GM19395 (cell line): ENCODE data around the gene RB1.
"Not testable (repeated sequence)": the region's sequence is repeated elsewhere in the genome, so short reads cannot be mapped to it uniquely, and the experiment has no call there.

ENCODE experiments used
- ATAC-seq: cut with Tn5 transposase; IDR thresholded peaks from one replicate; pipeline ENCODE4 v1.9.1; 2021; ENCODE audit warnings: mild to moderate bottlenecking, moderate library complexity; ENCODE audit not compliant: unreplicated experiment

RB1 gene

GRCh38 chr13:48404952-48405351 is 101.4 kb downstream of the RB1 start:
- ATAC-seq: no peak

DNA sequence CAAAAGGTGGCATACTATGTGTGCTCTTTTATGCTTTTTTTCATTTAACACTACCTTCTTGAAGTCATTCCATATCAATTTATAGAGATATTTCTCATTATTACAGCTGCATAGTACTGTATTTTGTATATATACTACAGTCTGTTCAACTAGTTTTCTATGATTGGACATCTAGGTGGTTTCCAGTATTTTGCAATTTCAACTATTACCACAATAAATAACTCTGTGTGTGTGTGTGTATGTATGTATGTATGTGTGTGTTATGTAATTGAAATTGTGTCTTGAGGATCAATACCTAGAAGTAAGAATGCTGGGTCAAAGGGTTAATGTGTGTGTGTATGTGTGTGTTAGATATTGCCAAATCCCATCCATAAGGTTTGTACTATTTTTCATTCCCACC is 102.3 kb downstream of the RB1 start:
- ATAC-seq: no peak

GRCh38 chr13:48410199-48410598 is 106.6 kb downstream of the RB1 start:
- ATAC-seq: no peak

DNA sequence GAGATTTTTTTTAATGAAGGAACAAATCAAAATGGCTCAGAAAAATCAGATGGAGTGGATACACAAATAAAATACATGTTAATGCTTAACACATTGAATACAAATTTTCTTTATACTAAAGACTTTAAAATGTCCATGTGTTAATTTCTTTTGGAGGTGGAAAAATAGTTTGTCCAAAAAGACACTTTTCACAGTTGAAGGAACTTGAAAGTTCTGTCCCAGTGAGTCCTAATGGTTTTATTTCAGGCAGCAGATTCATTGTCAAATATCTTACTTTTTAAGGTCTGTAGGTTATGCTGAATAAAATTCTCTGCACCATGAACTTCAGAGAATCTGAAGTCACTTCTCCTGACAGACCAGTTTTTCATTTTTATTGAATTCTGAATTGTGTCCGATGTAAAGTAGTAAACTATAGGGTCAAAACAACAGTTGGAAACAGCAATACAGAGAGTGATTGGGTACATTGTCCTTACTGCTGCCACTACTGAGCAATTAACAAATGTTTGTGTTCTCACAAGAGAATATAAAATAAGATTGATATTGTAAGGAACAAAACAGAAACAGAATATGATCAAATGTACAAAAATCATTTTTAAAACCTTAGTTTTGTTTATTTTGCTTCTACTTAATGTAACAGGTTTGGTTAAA is 107.7 kb downstream of the RB1 start:
- no peak for ATAC-seq

DNA sequence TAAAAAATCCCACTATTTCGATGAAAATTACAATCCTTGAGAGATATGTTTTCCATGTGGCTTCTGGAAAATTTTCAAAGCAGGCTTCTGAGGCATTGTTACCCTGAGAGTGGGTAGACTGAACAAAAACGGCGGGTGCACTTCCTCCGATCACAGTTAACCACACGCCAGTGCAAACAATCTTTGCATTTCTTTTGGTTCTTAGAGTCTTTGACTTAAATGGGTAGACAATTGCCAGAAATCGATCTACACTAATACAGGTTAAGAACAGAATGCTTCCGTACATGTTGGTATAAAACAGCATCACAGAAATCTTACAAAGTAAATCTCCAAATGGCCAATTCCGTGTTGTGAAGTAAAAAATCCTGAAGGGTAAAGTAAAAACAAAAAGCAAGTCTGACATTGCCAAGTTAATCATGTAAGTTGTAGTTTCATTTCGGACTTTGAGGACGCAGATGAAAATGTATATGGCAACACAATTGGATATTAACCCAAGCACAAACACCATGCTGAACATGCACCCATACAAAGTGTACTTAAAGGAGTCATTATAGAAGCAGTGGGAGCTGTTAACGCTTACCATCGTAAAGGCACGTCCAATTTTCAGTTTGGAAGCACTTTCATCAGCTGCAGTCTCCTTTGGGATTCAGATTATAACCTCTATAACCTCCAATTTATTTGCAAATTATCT is 108.4 kb downstream of the RB1 start:
- no peak for ATAC-seq

DNA sequence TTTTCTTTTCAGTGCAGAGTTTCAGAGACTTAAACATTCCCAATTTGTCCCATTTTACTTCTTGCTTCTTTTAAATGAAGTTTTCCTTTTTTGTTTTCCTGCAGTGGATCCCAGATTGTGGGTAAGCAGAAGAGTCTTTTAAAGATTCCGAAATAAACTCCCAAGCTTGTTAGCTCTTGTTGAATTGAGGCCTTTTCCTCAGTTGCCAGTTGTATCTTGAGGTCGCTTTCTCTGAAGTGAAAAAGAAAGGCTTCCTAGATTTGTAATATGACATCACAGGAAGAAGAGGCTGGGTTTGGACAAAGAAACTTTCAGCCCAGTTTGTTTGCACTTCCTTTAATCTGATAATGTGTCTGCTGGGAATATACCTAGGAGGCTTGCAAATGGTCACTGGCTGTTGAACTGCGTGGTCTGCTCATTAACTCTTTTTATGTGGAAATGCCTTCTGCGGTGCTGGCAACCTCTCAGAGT is 109.4 kb downstream of the RB1 start, which contains the start of gene LPAR6:
Gene LPAR6 (minus strand): TSS at position 233 of the 471 bp plus-strand sequence. CDS start 690 bp downstream, outside the sequence.
- ATAC-seq: no peak

GRCh38 chr13:48414501-48414900 is 111.0 kb downstream of the RB1 start:
- no peak for ATAC-seq

GRCh38 chr13:48415516-48415915 is 112.0 kb downstream of the RB1 start:
- no peak for ATAC-seq

- not testable (repeated sequence) for ATAC-seq
Observed at GRCh38 chr13:48422003-48422402, 118.5 kb downstream of the RB1 start.

- ATAC-seq: no peak
Observed at GRCh38 chr13:48424212-48424611, 120.7 kb downstream of the RB1 start.

- ATAC-seq: no peak
Observed at GRCh38 chr13:48426052-48426451, 122.5 kb downstream of the RB1 start.

DNA sequence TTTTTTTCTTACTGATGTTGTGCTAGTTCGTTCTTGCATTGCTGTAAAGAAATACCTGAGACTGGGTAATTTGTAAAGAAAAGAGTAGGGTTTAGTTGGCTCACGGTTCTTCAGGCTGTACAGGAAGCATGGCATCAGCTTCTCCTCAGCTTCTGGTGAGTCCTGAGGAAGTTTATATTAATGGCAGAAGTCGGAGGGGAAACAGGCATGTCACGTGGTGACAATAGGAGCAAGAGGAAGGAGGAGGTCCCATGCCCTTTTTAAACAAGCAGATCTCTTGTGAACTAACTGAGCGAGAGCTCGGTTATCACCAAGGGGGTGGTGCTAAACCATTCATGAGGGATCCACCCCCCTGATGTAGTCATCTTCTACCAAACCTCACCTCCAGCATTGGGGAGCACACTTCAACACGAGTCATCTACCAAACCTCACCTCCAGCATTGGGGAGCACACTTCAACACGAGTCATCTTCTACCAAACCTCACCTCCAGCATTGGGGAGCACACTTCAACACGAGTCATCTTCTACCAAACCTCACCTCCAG is 123.3 kb downstream of the RB1 start:
- ATAC-seq: not testable (repeated sequence)

- ATAC-seq: no peak
Observed at GRCh38 chr13:48429036-48429435, 125.5 kb downstream of the RB1 start.

- ATAC-seq: no peak
Observed at GRCh38 chr13:48429886-48430285, 126.3 kb downstream of the RB1 start.

DNA sequence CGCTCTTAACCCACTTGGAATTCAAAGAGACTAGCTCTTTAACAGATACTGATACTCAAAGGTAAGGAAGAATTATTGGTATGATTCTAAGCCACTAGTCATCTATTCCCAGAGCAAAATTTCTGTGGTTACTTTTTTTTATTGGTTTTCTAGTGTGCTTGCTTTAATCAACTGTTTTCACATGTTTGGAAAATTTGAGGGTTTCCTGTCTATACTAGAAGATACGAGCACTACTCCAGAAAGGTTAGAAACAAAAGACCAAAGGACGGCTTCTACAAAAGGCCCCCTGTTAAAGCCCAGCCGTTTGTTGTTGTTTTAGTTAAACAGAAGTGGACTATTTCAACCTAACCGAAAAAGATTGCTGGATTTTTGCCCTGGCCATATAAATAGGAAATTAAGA is 127.9 kb downstream of the RB1 start:
- ATAC-seq: no peak

DNA sequence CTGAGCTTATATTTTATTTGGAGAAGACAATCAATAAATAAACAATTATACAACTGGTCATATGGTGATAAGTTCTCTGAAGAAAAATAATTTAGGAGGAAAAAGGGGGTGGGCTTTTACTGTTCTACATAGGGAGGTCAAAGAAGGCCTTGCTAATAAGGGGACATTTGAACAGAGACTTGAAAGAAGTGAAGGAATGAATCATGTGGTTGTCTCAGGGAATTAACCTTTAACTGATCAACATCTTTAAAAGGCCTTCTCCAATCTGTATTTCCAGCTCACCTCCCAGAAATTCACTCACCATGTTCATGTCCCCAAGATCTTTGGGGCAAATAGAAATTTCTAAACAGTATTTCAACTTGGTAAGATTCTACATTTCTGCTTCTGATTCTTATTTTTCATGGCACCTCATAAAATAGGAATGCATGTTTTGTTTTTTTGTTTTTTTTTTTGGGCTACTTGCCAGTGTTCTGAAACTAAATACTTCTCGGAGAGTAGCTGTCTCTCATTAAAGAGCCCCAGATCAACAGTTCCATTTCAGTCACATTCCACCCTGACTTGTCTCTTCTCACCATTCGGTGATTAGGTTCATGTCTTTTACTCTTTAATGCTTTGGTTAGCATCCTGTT is 128.6 kb downstream of the RB1 start:
- ATAC-seq: no peak

DNA sequence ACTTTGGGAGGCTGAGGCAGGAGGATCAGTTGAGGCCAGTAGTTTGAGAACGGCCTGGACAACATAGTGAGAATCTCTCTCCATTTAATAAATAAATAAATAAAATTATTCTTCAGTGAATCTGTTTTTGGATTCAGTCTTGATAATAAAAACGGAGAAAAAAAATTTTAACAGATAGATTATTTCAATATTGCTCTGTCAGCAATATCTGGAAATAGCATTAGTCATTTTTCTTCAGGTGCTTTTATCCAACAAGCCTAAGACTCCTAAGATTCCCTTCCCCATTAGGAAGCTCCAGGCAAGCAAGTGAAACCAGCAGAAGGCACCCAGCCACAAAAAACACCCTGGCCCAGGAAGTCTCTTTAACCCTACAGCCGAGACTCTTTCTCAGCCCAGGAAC is 130.6 kb downstream of the RB1 start:
- ATAC-seq: no peak

GRCh38 chr13:48436661-48437288 is 133.2 kb downstream of the RB1 start:
- no peak for ATAC-seq

GRCh38 chr13:48437371-48437770 is 133.8 kb downstream of the RB1 start:
- no peak for ATAC-seq

- ATAC-seq: no peak
Observed at GRCh38 chr13:48443442-48444208, 140.1 kb downstream of the RB1 start.
